OCI-LY1 (cell line): ENCODE measurements around the gene CACNA1H.

ENCODE experiments used
- H2AFZ ChIP-seq: fragments of 200-600 bp; sonication (generic), shearing (Covaris generic); 2 replicates; pipeline ENCODE4 v1.6.0; 2014; ENCODE audit warnings: antibody characterized with exemption, mild to moderate bottlenecking, low read length
- H3F3A ChIP-seq: fragments of 200-600 bp; sonication (generic), shearing (Covaris generic); 2 replicates; pipeline ENCODE4 v1.6.0; 2014; ENCODE audit warnings: mild to moderate bottlenecking, antibody characterized with exemption, low read length, moderate library complexity; ENCODE audit not compliant: insufficient read depth
- H3K27ac ChIP-seq: fragments of 200-600 bp; sonication (generic); 2 replicates; pipeline ENCODE4 v1.5.1; 2014; ENCODE audit warnings: low read length, mixed run types, mild to moderate bottlenecking, low read depth; ENCODE audit not compliant: poor library complexity, severe bottlenecking
- H3K27me3 ChIP-seq: fragments of 200-600 bp; sonication (generic); 2 replicates; pipeline ENCODE4 v1.6.0; 2014; ENCODE audit warnings: antibody characterized with exemption, mild to moderate bottlenecking, low read length, moderate library complexity; ENCODE audit not compliant: insufficient read depth
- H3K36me3 ChIP-seq: fragments of 200-600 bp; sonication (generic); 2 replicates; pipeline ENCODE4 v1.6.1; 2014; ENCODE audit warnings: mild to moderate bottlenecking, antibody characterized with exemption, low read length, moderate library complexity, mixed read lengths; ENCODE audit not compliant: insufficient read depth
- H3K4me1 ChIP-seq: fragments of 200-600 bp; sonication (generic); 2 replicates; pipeline ENCODE4 v1.5.1; 2014; ENCODE audit warnings: mild to moderate bottlenecking, low read length, moderate library complexity; ENCODE audit not compliant: insufficient read depth, severe bottlenecking
- H3K4me2 ChIP-seq: fragments of 200-600 bp; sonication (generic), shearing (Covaris generic); 2 replicates; pipeline ENCODE4 v1.6.1; 2014; ENCODE audit warnings: low read length
- H3K4me3 ChIP-seq: fragments of 200-600 bp; sonication (generic); 2 replicates; pipeline ENCODE4 v1.5.1; 2014; ENCODE audit warnings: low read length, low read depth, mild to moderate bottlenecking, mixed read lengths; ENCODE audit not compliant: poor library complexity, severe bottlenecking
- H3K79me2 ChIP-seq: fragments of 200-600 bp; shearing (Covaris generic); 2 replicates; pipeline ENCODE4 v1.6.1; 2016; ENCODE audit warnings: mixed run types, low read length, mixed read lengths; ENCODE audit not compliant: insufficient read depth
- H3K9ac ChIP-seq: fragments of 200-600 bp; sonication (generic), shearing (Covaris generic); 2 replicates; pipeline ENCODE4 v1.6.1; 2014; ENCODE audit warnings: mild to moderate bottlenecking, low read length, mixed read lengths
- H3K9me2 ChIP-seq: fragments of 200-600 bp; sonication (generic), shearing (Covaris generic); 2 replicates; pipeline ENCODE4 v1.6.1; 2014; ENCODE audit warnings: low read depth, mild to moderate bottlenecking, low read length, mixed read lengths
- H3K9me3 ChIP-seq: fragments of 200-600 bp; shearing (Covaris generic); 2 replicates; pipeline ENCODE4 v1.6.1; 2014; ENCODE audit warnings: low read length, mixed read lengths
- H4K20me1 ChIP-seq: fragments of 200-600 bp; sonication (generic), shearing (Covaris generic); 2 replicates; pipeline ENCODE4 v1.6.0; 2016; ENCODE audit warnings: mild to moderate bottlenecking, low read length; ENCODE audit not compliant: insufficient read depth
- EZH2 ChIP-seq: fragments of 200-600 bp; sonication (generic), shearing (Covaris generic); IDR thresholded peaks from 2 replicates; pipeline ENCODE4 v1.8.0; 2017; ENCODE audit warnings: borderline replicate concordance, mixed run types, mild to moderate bottlenecking, antibody characterized with exemption, low read length, moderate library complexity, mixed read lengths
- TF ChIP-seq, protein P1 (sequence below): fragments of 200-600 bp; sonication (generic), shearing (Covaris generic); IDR thresholded peaks from 2 replicates; pipeline ENCODE4 v1.5.1; 2017; ENCODE audit warnings: mild to moderate bottlenecking, antibody characterized with exemption, low read length, moderate library complexity, mixed read lengths

Gene CACNA1H

DNA sequence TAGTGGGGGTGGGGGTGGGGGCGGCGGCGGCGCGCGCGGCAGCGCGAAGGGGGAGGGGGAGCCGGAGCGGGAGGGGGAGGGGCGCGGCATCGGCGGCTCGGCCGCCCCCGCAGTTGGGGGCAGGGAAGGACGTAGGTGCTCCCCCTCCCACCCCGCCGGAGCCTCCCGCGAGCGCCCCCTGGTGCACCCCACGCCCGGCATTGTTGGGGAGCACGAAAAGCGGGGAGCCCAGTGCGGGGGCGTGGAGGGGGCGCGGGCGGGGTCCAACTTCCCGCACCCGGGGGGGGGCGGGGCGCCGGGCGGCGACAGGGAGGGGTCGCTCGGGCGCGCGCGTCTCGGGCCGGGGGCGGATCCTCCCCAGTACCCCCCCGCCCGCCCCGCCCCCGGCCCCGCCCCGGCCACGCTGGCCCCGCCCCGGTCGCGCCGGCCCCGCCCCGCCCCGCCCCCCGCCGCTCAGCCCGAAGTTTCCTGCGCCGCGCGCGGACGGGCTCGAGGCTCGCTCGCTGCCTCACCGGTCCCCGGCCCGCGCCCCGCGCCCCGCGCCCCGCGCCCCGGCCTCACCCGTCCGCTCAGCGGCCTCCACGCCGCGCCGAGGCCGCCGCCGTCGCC, at the start of gene CACNA1H:
Gene CACNA1H, plus strand, starts transcription at position 456 of the 609 bp plus-strand sequence. CDS start 632 bp downstream, outside the sequence.
- Histone ChIP-seq H3K79me2 (no peaks in the 10 kb centered on the region), H3K36me3 (no peaks in the 10 kb centered on the region), H3K9me3 (no peaks in the 10 kb centered on the region), H3K4me1 (no peaks in the 10 kb centered on the region), H3K27me3 (no peaks in the 10 kb centered on the region; the same call in 1 of the 2 replicates), H3K4me3 (no peak within 1 kb of the TSS), H3K27ac (no peak within 1 kb of the TSS), H3K9me2 (no peaks in the 10 kb centered on the region), H3F3A (no peaks in the 10 kb centered on the region), H3K9ac (no peak within 1 kb of the TSS), H4K20me1 (no peaks in the 10 kb centered on the region), H3K4me2 (no peak within 1 kb of the TSS), H2AFZ (no peak within 1 kb of the TSS)
- no peak for TF ChIP-seq EZH2
- TF ChIP-seq, protein P1, sequence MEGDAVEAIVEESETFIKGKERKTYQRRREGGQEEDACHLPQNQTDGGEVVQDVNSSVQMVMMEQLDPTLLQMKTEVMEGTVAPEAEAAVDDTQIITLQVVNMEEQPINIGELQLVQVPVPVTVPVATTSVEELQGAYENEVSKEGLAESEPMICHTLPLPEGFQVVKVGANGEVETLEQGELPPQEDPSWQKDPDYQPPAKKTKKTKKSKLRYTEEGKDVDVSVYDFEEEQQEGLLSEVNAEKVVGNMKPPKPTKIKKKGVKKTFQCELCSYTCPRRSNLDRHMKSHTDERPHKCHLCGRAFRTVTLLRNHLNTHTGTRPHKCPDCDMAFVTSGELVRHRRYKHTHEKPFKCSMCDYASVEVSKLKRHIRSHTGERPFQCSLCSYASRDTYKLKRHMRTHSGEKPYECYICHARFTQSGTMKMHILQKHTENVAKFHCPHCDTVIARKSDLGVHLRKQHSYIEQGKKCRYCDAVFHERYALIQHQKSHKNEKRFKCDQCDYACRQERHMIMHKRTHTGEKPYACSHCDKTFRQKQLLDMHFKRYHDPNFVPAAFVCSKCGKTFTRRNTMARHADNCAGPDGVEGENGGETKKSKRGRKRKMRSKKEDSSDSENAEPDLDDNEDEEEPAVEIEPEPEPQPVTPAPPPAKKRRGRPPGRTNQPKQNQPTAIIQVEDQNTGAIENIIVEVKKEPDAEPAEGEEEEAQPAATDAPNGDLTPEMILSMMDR = no peak

DNA sequence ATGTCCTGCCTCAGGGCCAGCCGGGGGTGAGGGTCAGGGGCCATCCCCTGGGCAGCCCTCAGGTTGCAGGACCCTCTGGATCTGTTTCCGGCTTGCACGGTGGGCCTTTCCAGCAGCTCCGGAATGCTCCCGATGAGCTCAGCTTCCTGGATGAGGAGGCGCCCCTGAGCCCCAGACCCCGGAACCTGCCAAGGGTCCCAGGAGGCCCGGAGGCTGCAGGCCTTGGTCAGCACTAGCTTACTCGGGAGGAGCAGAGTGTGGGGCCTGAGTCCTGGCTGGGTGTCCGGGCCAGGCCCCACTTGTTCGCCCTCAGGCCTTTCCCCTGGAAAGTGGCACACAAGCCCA, 49.3 kb upstream of the CACNA1H start:
- no peaks in the 10 kb centered on the region for H3K79me2 ChIP-seq
- H3K9me2 ChIP-seq = no peaks in the 10 kb centered on the region
- no peak overlapping the region for H3K4me3 ChIP-seq
- H3K27ac ChIP-seq = no peak overlapping the region
- no peaks in the 10 kb centered on the region for H3K4me1 ChIP-seq
- TF ChIP-seq, protein P1 = no peak
- no peak for TF ChIP-seq EZH2
- H2AFZ ChIP-seq = no peak overlapping the region
- H3K36me3 ChIP-seq = no peaks in the 10 kb centered on the region
- no peaks in the 10 kb centered on the region for H3F3A ChIP-seq
- H3K9me3 ChIP-seq = no peaks in the 10 kb centered on the region
- H4K20me1 ChIP-seq = no peaks in the 10 kb centered on the region
- no peaks in the 10 kb centered on the region for H3K27me3 ChIP-seq
- H3K9ac ChIP-seq = no peak overlapping the region
- no peak overlapping the region for H3K4me2 ChIP-seq

DNA sequence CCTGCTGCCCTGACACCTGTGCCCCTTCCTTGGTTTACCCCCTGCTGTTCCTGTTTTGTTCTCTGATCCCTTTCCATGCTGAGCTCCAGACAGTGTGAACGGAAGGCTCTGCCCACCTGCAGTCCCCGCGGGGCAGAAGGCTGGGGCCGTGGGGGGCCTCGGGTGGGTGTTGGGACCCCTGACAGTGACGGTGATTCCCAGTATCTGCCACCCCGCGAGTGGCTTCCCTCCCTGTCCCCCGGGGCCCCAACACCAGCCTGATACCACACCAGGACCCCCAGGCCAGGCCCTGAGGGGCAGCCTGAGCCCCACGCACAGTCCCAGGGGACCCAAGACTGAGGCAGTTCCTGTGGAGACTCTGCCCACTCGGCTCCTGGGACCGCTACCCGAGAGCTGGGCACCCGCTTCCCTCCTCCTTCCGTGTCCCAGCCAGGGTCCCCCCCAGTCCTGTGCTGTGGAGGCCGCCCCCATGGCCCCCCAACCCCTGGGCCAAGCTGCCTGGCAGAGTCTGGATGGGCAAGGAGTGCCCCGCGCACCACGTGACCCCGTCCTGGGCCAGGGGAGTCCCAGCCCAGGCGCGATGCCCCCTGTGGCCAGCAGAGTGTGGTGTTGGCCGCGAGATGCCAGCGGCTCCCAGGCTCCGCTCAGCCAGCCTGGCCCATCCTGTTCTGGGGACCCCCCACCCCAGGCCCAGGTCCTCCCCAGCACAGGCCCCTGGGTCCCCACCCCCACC, 46.9 kb upstream of the CACNA1H start:
- Histone ChIP-seq H3K4me3 (no peak overlapping the region), H3K4me2 (no peak overlapping the region), H3F3A (no peaks in the 10 kb centered on the region), H3K27ac (no peak overlapping the region), H3K27me3 (0 out of 2 replicates have a peak, but pooled peaks cover 5% of the 10 kb centered on the region), H4K20me1 (no peaks in the 10 kb centered on the region), H3K79me2 (no peaks in the 10 kb centered on the region), H3K36me3 (no peaks in the 10 kb centered on the region), H3K9me2 (no peaks in the 10 kb centered on the region), H3K9me3 (no peaks in the 10 kb centered on the region), H3K4me1 (no peaks in the 10 kb centered on the region), H3K9ac (no peak overlapping the region), H2AFZ (no peak overlapping the region)
- TF ChIP-seq EZH2 = no peak
- TF ChIP-seq, protein P1 = peak; percentile 19; the same call in 1 of the 2 replicates
